Lower leg skin (tissue), 3 donors: Measurements from ENCODE around the gene CCSAP.

Experiments used
- POLR2A ChIP-seq, 2 donors: fragments of 450-650 bp; IDR thresholded peaks; one replicate each; pipeline ENCODE4 v1.6.1; 2016 to 2017; ENCODE audit warnings: antibody characterized with exemption in 2 of 2, mild to moderate bottlenecking in 1 of 2, moderate library complexity in 1 of 2
- TF ChIP-seq, protein P1 (sequence below), 3 donors: fragments of 450-650 bp; IDR thresholded peaks; one replicate each; pipeline ENCODE4 v1.5.1; 2016; ENCODE audit warnings: antibody characterized with exemption in 3 of 3, mild to moderate bottlenecking in 3 of 3, moderate library complexity in 2 of 3

- TF ChIP-seq, protein P1, sequence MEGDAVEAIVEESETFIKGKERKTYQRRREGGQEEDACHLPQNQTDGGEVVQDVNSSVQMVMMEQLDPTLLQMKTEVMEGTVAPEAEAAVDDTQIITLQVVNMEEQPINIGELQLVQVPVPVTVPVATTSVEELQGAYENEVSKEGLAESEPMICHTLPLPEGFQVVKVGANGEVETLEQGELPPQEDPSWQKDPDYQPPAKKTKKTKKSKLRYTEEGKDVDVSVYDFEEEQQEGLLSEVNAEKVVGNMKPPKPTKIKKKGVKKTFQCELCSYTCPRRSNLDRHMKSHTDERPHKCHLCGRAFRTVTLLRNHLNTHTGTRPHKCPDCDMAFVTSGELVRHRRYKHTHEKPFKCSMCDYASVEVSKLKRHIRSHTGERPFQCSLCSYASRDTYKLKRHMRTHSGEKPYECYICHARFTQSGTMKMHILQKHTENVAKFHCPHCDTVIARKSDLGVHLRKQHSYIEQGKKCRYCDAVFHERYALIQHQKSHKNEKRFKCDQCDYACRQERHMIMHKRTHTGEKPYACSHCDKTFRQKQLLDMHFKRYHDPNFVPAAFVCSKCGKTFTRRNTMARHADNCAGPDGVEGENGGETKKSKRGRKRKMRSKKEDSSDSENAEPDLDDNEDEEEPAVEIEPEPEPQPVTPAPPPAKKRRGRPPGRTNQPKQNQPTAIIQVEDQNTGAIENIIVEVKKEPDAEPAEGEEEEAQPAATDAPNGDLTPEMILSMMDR (IDR thresholded peaks at IDR 0.05) = no peak
- TF ChIP-seq POLR2A (IDR thresholded peaks at IDR 0.05) = no peak
Observed at GRCh38 chr1:229273507-229274232, 69.2 kb downstream of the CCSAP start.
